GM21423 (cell line): ENCODE results near the gene NTM.

ENCODE experiments used
- ATAC-seq: cut with Tn5 transposase; IDR thresholded peaks from one replicate; pipeline ENCODE4 v1.9.1; 2021; ENCODE audit warnings: mild to moderate bottlenecking, moderate library complexity; ENCODE audit not compliant: unreplicated experiment

The NTM gene

DNA sequence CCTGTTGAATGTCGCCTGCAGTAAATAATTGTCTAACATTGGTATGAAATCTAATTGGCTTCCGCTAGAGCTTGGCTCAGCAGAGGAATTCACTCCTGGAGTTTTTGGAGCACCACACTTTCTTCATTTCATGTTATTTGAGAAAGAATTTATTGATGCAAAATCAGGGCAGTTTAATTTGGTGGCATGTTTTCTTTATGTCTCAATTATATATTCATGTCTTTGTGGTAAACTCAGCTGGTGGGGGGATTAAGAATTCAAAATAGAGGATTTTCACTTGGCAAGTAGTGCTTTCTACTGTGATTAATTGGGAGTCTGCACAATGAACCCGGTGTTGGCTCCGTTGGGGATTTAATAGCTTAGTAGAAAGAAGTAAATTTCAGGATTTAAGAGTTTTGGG is 784.4 kb downstream of the NTM start:
- no peak for ATAC-seq

DNA sequence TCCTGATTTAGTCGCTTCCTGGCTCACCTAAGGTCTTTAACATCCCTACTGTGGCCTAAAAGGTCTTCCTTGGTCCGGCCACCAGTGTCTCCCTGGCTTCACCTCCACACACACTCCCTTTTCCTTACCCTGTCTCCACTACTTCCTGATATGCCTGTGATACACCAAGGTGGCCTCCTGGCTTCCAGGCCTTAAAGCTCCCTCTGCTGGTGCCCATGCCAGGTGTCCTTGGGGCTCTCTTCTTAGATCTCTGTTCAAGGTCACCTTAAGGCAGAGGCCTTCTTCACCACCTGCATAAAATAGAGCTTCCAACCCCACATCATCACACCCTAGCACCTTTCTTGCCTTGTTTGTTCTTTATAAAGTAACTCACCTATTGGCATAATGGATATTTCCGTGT is 787.7 kb downstream of the NTM start:
- ATAC-seq: no peak

DNA sequence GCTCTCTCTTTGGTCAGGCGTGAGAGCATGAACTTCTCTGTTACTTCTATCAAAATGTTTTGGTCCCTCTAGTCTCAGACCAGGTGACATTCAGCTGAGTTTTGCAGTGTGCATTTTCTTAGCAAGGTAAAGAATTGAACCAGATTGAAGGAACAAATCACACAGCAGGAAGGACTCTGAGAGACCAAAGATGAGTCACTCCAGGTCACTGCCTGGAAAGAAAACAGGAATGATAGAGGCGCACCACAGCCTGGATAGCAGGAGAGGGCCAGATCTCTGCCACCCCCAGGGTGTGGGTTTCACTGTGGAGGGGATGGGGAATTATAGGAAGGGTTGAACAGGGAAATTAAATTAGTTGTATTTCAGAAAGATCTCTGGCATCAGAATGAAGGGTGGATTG is 788.3 kb downstream of the NTM start:
- ATAC-seq: no peak

DNA sequence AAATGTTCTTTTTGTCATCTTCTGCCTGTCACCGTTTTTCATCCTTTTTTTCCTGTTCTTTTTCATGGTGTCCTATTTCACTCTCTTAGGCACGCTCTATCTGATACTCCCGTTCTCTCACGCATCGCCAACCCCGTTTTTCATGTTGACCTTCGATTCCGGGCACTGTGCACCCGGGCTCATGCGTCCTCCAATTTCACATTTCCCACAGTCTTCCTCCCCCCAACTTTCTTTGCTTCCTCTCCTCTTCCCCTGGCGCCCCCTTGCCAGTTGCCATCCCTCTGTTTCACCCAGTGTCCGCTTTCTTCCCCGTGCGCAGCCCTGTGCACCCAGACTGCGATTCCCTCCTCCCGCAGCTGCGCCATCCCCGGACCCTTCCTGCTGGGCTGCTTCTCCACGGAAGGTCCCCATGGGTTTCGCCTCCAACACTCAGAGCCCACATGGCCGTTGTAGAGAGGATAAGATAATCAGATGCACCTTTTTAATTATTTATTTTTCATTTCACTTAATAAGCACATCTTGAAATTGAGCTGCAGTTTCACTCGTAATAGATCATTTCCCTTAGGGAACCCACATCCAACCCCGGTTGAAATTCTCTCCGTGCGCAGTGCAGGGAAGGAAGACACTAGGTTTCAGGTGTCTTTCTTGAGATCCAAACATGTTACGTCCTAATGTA is 791.1 kb downstream of the NTM start:
- ATAC-seq: no peak

DNA sequence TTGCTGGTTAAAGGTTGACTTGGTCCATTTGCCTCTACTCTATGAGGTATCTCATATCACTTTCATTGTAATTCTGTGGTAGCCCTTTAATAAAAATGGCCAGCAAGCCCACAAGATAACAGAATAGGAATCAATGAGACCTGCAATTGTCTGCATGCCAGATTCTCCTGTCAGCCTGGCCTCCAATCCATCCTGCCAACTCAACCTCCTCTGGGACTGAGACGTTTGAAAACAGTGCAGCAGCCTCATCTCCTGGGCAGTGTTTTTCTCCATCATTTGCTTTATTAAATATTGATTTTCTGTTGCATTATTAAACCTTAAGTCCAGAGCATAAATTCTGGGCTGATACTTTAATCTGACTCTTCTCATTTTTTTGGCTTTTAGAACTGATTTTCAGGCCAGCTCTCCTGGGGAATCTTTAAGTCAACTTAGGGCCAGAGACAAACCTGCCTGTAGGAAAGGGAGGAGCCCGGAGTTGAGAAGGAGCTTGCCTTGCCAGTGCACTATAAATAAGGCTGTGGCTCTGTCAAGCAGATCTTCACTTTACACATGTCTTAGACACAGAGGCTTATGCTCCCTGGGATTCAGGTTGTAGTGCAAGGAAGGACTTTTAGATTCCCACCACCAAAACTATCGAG is 798.0 kb downstream of the NTM start:
- no peak for ATAC-seq

DNA sequence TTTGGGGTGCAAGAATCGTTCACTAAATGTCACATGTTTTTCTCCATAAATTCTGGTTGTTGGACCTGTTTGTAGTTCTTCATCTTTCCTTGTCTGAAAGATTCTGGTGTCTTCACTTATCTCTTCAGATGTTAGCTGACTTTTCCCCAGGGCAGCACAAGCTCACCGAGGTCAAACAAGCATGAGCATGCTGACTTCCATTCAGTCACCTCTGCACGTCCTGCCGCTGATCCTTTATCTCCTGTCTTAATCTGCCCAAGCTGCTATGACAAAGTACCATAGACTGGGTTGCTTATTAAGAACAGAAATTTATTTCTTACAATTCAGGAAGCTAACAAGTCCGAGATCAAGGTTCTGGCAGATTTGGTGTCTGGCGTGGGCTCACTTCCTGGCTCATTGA is 800.6 kb downstream of the NTM start:
- no peak for ATAC-seq

DNA sequence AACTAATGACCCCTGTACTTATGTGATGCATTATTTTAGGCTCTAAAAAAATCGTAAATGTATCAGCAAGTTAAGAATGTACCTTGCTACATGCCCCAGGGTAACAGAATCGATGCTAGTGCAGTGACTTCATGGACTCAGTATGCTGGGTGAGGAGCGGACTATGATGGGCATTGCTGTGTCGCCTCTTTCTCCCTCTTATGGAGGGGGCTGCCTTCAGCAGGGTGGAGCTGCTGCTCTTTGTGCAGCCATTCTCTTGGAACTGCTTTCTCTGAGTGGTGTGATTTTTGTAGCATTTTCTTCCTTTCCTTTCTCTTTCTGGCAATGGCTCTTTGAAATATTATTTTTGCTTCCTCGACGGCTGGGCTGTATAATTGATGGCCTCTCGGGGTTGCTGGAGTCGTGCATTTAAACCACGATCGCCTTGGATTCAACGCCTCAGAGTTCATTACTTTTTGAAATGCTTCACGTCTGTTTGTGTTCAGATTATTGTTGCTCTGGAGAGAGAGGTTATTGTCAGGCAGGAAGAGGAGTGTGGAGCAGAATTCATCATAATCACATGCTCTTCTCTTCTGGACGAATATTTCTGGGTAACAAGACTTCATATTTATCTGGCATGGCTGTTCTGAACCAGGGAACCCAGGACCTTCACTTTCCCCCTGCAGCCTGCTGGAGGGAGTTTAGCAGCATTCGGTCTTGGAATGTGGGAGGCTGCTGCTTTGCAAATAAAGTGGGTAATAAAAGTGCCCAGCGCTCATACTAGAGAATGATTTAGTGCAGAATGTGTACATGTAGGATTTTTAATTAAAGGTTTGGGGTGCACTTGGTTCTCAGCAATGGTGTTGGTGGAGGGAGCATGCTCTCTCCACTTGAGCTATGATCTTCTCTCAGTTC is 804.2 kb downstream of the NTM start:
- no peak for ATAC-seq

DNA sequence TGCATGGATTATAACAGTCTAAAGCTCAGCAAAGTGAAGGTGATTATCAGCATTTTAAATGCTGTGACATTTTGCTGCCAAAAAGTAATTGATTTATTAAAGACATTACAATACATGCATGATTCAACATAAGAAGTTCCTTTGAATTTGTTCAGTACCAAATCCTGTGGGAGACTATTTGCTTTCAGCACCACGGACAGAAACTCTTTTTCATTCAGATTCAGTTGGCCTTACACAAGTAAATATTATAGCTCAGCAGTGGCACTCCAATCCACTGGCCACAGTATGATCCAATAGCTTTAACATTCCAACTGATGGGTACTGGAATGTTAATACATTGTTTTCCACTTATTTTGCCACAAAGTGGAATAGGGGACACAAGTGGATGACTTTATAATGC is 806.7 kb downstream of the NTM start:
- no peak for ATAC-seq

DNA sequence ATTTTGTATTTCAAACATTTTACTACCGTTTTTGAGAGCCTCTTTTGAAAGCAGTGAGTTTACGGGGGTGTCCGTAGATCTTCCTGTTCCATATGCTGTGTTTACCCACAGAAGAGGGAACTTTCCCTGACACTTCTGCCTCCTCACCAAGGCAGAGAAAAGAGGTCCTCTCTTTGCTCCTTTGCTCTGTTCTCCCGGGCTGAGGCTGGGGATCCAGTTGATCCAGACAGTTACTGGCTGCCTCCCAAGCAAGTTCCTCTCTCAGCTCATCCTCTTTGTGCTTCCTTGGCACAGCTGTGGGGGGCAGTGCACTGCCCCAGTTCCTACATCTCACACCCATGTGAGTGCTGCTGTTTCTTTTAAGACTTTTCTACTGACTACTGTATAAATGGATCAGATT is 813.7 kb downstream of the NTM start:
- no peak for ATAC-seq

DNA sequence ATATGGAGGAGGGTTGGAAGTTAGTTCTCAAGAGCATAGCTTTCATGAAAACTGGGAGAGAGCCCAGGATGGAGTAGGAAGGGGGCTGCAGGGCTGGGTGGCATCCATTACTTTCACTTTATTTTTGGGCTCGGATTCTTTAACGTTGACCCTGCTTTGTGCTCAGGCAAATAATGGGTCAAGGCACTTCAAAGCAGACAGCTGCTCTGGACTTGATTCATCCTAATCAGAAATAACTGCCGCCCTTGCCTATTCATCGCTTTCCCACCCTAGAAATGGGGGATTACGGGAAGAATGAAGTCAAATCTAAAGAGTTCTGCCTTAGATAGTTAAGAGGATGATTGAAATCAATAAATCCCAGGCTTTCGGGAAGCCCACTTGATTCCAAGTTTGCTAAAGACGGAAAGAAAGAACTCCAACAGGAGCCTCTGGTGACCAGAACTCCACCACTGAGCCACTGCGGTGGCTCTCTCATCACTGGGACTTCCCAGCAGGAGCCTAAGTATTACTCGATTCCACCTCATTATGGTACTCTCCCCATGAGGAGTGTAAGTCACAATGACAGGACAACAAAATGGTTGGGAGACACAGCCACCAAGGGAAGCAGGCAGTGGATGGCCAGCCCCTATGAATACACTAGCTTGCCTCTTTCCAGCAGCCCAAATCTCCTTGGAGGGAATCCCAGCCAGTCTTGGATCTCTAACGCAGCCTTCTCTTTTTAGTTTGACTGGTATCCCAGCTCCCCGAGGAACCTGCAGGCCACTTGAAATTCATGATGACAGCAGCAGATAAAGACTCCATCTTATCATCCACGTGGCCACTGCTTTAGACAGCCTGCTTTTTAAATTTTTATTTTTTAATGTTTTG is 815.5 kb downstream of the NTM start:
- ATAC-seq: no peak

DNA sequence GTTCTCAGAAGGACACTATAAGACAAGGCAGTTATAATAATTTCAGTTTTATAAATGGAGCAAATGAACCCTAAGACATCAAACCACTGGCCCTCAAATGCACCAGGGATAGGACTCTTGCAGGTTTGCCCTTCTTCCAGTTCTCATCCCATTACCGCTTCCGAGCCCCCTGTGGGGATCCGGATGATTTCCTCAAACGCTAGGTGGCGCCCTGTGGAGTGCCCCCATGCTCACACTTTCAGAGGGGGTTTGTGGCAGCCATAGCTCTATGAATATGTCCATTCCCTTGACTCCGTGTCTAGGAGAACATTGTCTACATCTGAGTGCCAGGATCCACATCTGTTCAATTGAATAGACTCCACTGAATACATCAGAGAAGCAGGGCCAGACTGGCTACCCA is 816.3 kb downstream of the NTM start:
- ATAC-seq: no peak

DNA sequence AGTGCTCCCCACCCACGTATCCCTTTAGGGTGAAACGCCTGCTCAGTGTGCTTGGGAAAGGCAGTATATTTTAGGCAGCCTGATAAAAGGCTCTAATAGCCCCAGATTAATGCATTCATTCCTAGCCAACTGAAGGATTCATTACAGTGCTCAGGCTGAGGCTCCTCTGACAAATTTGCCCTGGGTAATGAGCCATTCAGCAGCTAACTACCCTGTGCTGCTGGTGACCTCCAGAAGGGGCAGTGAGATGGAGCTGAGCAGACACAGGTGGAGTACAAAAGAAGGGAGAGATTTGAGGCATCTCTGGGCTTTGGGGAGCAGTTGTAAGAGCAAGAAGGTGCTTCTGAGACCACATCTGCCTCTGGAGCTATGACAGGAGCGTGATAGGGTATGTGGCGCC is 817.0 kb downstream of the NTM start:
- ATAC-seq: no peak

DNA sequence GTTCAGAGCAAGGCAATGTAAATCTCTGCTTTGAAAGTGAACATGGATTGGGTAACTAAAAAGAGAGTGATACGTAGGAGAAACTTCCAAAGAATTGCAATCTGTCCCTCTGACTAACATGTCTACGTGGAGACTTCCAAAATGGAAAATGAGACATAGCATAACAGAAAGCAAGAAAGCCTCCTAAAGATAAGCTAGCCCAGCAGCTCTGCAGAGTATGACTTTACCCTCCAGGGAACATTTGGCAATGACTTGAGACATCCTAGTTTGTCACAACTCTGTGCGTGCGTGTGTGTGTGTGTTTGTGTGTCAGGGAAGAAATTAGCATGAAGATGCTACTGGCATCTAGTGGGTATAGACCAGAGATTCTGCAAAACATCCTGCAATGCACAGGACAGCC is 817.4 kb downstream of the NTM start:
- no peak for ATAC-seq

DNA sequence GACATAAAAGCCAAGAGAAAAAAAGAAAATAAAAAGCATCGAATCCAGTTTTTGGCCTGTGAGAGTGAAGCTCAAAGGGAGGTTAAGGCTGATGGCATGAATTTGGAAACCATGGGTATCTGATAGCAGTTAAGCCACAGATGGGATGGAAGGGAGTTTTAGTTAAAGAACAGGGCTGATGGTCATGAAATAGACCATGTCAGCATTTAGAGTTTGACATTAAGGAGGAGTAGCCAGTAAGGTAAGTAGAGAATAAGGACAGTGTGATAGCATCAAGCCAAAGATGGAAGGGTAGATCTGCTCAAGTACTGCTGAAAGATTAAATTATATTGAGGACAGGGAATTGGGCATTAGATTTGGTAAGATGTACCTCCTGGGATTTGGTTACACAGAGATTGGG is 826.5 kb downstream of the NTM start:
- no peak for ATAC-seq

DNA sequence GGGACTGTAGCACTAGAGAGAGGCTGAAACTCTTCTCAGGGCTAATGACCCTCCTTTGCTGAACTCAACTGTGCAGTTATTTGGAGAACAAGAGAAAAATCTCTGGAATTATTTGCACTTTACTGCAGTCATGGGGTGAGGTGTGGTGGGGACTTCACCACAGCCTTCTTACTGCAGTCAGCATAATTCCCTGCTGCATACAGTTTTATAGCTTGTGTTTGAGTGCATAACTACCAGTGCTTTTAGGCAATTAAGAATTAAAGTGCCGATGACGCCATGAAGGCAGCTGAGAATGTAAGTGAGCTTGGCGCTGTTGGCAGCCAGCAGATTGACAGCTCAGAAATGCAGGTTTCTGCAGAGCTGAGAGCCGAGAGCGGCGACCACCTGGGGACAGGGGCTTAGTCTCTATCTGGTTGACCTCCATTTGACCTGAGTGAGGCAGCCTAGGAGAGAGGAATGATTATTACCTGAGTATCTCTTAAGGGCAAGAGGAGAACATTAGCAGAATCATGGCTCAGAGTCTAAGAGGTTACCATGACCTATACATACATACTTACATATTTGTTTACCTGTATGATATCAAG is 830.0 kb downstream of the NTM start:
- no peak for ATAC-seq

DNA sequence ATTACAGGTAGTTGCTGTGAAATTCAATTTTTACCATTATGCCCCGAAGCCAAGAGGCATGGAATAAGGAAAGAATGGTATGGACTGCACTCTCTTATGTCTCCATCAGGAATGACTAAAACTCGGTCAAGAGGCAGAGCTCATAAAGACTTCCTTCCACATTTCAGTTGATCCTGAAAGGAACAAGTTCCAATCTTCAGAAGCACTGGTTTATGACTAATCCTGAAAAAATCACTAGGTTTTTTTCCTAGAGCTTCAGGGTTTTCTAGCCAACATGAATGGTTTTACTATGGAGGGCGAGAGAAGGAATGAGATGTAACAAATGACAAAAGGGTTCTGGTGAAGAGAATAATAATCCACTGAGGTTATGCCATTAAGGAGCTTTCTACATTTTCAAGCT is 832.2 kb downstream of the NTM start:
- ATAC-seq: no peak

DNA sequence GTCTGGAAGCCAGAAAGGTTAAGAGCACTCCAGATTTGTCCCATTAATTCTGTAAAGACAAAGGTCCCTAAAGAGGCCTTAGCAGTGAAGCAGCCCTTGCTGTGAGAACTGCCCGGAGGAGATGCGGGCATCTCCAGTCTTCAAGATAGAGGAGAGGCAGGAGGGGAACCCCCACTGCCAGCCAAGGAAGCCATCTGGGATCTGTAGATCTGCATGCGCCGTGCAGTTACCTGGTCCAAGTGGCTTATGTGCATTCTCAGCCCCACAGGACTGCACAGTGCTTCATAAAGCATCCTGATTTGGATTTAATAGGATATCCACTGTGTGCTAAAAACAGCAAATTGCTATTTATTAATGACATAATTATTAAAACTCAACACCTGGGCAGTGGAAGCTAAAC is 834.6 kb downstream of the NTM start:
- no peak for ATAC-seq

DNA sequence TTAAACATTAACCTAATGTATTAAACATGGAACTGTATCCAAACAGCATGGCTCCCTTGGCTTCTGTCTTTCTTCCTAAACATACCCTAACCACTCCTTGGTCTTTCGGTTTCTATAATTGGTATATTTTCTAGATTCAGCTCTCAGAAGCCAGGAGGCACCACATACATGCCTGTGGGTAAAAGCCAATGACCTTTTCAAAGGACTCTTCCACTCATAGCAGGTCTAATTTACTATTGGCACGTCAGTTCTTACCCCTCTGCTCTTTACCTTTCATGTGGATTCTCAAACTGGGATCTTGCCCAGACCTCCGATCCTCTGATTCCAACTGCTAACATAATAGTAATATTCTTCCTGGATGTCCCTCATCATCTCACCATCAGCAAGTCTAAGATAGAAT is 835.1 kb downstream of the NTM start:
- ATAC-seq: no peak

DNA sequence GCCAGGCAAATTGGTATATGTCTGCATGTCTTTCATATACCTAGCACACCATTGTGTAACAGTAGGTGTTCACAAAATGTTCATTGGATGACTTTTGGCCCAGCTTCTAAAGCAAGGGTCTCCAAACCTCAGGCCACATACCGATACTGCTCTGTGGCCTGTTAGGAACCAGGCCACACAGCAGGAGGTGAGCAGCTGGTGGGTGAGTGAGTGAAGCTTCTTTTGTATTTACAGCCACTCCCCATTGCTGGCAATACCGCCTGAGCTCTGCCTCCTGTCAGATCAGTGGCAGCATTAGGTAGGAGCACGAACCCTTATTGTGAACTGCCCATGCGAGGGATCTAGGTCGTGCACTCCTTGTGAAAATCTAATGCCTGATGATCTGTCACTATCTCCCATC is 836.6 kb downstream of the NTM start:
- ATAC-seq: no peak

DNA sequence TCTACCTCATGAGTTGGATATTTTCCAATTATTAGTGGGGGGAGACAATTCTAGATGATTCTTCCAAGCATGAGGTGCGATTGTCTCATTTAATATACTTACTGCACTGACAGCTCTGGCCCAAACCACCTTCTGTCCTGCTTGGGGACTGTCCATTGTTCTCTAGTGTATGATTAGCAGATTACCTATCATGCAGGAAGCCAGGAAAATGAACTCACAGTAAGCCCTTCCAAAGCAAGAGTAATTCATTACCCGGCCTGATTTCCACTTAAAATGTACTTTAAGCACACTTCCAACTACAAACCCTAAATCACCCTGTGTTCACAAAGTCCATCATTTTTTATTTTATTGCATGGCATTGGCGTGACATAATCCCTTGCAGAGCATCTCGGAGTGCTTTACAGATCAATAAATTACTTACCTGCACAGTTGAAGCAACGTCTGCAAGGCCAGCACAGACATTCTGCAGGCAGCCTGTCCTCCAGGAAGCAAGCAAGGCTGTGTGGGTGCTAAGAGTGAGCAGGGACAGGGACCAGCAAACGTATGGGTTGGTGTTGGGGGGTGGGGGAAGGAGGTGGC is 838.2 kb downstream of the NTM start:
- ATAC-seq: no peak
